Effector memory CD4-positive, alpha-beta T cell (primary cell): ENCODE results near the gene CEP170B.
"Not testable (repeated sequence)": the region's sequence is repeated elsewhere in the genome, so short reads cannot be mapped to it uniquely, and the experiment has no call there.

Source experiments
- DNase-seq, 3 donors: peaks; one replicate each; pipeline ENCODE4 v3.0.0-alpha.2; 2020
- H3K27ac ChIP-seq: 2 replicates; pipeline ENCODE4 v1.7.0; 2013; ENCODE audit warnings: mild to moderate bottlenecking, low read length, moderate library complexity; ENCODE audit not compliant: insufficient read depth, poor library complexity, severe bottlenecking
- H3K27me3 ChIP-seq: replicated peaks from 2 replicates; pipeline ENCODE4 v1.7.0; 2013; ENCODE audit warnings: mild to moderate bottlenecking, low read length; ENCODE audit not compliant: insufficient read depth, control insufficient read depth, poor library complexity, severe bottlenecking
- H3K36me3 ChIP-seq: 2 replicates; pipeline ENCODE4 v1.7.0; 2013; ENCODE audit warnings: mild to moderate bottlenecking, low read length, moderate library complexity; ENCODE audit not compliant: control insufficient read depth, insufficient read depth
- H3K4me1 ChIP-seq: 2 replicates; pipeline ENCODE4 v1.7.0; 2013; ENCODE audit warnings: low read length, mild to moderate bottlenecking; ENCODE audit not compliant: control insufficient read depth, insufficient read depth, poor library complexity, severe bottlenecking
- H3K4me3 ChIP-seq: 2 replicates; pipeline ENCODE4 v1.7.0; 2013; ENCODE audit warnings: low read length, low read depth, mild to moderate bottlenecking; ENCODE audit not compliant: insufficient read depth, poor library complexity, severe bottlenecking
- H3K9me3 ChIP-seq: 2 replicates; pipeline ENCODE4 v1.7.0; 2013; ENCODE audit warnings: mild to moderate bottlenecking, low read length, moderate library complexity; ENCODE audit not compliant: control insufficient read depth

The CEP170B gene

GRCh38 chr14:104899781-104900180 is 34.7 kb downstream of the CEP170B start:
- no peaks in the 10 kb centered on the region for H3K9me3 ChIP-seq
- no peaks in the 10 kb centered on the region for H3K27me3 ChIP-seq
- H3K4me1 ChIP-seq = no peaks in the 10 kb centered on the region
- H3K4me3 ChIP-seq = no peak overlapping the region
- no peak overlapping the region for H3K27ac ChIP-seq
- no peaks in the 10 kb centered on the region for H3K36me3 ChIP-seq
- no peak for DNase-seq

DNA sequence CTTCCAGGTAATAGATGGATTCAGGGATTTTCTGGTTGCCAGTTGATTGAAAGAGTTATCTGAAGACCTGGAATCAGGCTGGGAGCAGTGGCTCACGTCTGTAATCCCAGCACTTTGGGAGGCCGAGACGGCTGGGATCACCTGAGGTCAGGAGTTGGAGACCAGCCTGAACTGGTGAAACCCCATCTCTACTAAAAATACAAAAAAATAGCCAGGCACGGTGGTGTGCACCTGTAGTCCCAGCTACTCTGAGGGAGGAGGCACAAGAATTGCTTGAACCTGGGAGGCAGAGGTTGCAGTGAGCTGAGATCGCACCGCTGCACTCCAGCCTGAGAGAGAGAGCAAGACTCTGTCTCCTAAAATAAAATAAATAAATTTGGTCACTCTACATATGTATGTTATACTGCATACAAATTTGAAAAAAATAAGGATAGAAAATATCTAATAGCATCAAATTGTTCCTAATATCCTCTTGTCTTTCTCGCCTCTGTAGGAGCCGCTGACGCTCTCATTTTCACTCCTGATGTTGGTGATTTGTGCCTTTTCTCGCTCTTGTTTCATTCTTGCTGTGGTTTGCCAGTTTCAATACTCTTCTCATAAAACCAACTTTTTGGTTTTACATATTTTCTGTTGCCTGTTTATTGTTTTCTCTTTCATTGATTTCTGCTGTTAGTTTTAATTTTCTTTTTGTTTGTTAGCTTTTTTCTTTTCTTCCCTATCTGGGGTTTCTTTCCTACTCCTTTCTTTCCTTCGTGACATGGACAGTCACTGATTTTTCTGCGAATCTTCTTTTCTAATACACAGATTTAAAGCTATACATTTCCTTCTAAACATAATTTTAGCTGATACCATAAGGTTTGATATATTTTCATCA is 35.8 kb downstream of the CEP170B start:
- DNase-seq = no peak
- H3K4me1 ChIP-seq = no peaks in the 10 kb centered on the region

DNA sequence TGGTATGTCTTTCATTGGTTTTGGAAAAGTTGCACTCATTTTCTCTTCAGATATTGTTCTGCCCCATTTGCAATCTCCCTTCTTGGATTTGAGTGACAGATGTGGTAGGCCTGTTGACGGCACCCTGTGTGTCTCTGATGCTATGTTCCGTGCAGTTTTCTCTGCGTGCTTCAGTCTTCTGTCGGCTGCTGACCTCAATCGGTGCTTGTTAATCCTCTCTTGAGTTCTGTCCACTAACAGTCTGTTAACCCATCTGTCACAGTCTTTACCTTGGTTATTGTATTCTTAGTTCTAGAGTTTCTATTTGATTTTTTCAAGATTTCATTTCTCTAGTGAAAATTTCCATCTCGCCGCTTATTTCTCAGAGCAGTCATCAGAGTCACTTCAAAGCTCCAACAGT is 38.9 kb downstream of the CEP170B start:
- no peaks in the 10 kb centered on the region for H3K4me1 ChIP-seq
- no peak for DNase-seq
- H3K27ac ChIP-seq = no peak overlapping the region
- H3K4me3 ChIP-seq = no peak overlapping the region
- no peaks in the 10 kb centered on the region for H3K27me3 ChIP-seq
- no peaks in the 10 kb centered on the region for H3K36me3 ChIP-seq
- no peaks in the 10 kb centered on the region for H3K9me3 ChIP-seq

More for the DNA sequence above, 35.8 kb downstream of the CEP170B start:
- Histone ChIP-seq H3K36me3 (no peaks in the 10 kb centered on the region), H3K4me3 (no peak overlapping the region), H3K27me3 (no peaks in the 10 kb centered on the region), H3K9me3 (no peaks in the 10 kb centered on the region), H3K27ac (no peak overlapping the region)

DNA sequence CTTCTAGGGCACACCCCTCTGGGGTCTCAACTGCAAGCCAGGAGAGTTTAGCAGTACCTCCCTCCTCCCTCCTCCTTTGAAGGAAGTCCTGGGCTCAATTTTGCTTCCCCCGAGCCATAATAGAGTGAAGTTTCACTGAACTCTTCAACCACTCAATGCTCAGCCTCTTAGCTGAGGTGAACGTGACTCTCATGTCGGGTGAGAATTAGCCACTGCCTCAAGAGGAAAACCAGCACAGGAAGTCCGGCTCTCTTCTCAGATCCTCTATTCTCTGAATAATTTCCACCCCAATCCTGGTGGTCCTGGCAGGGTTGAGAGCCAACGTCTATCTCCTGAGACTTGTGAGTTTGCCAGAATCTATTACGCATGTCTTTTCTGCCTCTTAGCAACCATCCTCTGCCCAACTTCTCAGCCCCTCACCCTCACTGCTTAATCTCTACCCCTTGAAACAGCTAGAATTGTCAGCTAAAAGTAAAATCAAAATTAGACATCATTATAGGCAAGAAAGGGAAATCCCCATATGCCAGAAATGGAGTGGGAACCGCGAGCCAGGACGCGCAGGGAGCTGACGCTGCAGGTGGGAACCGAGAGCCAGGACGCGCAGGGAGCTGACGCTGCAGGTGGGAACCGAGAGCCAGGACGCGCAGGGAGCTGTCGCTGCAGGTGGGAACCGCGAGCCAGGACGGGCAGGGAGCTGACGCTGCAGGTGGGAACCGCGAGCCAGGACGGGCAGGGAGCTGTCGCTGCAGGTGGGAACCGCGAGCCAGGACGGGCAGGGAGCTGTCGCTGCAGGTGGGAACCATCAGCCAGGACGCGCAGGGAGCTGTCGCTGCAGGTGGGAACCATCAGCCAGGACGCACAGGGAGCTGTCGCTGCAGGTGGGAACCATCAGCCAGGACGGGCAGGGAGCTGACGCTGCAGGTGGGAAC is 39.8 kb downstream of the CEP170B start:
- DNase-seq, H3K9me3 ChIP-seq, H3K27me3 ChIP-seq, H3K36me3 ChIP-seq, H3K4me3 ChIP-seq, H3K4me1 ChIP-seq, H3K27ac ChIP-seq: not testable (repeated sequence)

DNA sequence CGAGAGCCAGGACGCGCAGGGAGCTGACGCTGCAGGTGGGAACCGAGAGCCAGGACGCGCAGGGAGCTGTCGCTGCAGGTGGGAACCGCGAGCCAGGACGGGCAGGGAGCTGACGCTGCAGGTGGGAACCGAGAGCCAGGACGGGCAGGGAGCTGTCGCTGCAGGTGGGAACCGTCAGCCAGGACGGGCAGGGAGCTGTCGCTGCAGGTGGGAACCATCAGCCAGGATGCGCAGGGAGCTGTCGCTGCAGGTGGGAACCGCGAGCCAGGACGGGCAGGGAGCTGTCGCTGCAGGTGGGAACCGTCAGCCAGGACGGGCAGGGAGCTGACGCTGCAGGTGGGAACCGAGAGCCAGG is 40.5 kb downstream of the CEP170B start:
- H3K9me3 ChIP-seq, H3K27ac ChIP-seq, DNase-seq, H3K36me3 ChIP-seq, H3K4me3 ChIP-seq, H3K4me1 ChIP-seq, H3K27me3 ChIP-seq: not testable (repeated sequence)

DNA sequence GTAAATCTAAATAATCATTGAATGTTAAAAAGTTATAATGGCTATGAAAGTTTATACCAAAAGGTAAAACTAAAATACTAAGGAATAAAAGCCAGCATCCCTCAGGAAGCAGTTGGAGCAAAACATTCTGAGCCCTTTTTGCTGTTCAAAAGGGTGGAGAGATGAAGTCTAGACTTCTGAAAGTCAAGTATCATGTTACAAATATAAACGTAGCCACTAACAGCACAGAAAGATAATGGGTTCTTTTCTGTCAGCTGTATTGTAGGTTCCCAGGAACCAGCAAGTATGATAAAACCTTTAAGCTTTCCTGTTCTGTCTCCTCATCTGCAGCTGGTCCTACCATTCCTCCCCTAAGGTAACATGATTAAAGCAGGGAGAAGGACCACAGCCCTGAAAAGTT is 43.2 kb downstream of the CEP170B start:
- H3K27me3 ChIP-seq = no peaks in the 10 kb centered on the region
- no peak overlapping the region for H3K27ac ChIP-seq

GRCh38 chr14:104912053-104912452 is 47.0 kb downstream of the CEP170B start:
- H3K27me3 ChIP-seq = peaks cover 3% of the 10 kb centered on the region
- peaks cover 5% of the 10 kb centered on the region for H3K9me3 ChIP-seq

More for the DNA sequence above, 43.2 kb downstream of the CEP170B start:
- peaks cover 5% of the 10 kb centered on the region for H3K9me3 ChIP-seq
- no peaks in the 10 kb centered on the region for H3K36me3 ChIP-seq
- H3K4me3 ChIP-seq = no peak overlapping the region
- no peak for DNase-seq
- no peaks in the 10 kb centered on the region for H3K4me1 ChIP-seq

GRCh38 chr14:104913435-104913834 is 48.4 kb downstream of the CEP170B start:
- Histone ChIP-seq H3K27ac (no peak overlapping the region), H3K27me3 (peaks cover 5% of the 10 kb centered on the region), H3K9me3 (peaks cover 5% of the 10 kb centered on the region), H3K4me1 (no peaks in the 10 kb centered on the region), H3K36me3 (no peaks in the 10 kb centered on the region), H3K4me3 (no peak overlapping the region)
- no peak for DNase-seq

More at GRCh38 chr14:104912053-104912452, 47.0 kb downstream of the CEP170B start:
- no peak overlapping the region for H3K27ac ChIP-seq
- H3K36me3 ChIP-seq = no peaks in the 10 kb centered on the region
- H3K4me3 ChIP-seq = no peak overlapping the region
- H3K4me1 ChIP-seq = no peaks in the 10 kb centered on the region
- no peak for DNase-seq

DNA sequence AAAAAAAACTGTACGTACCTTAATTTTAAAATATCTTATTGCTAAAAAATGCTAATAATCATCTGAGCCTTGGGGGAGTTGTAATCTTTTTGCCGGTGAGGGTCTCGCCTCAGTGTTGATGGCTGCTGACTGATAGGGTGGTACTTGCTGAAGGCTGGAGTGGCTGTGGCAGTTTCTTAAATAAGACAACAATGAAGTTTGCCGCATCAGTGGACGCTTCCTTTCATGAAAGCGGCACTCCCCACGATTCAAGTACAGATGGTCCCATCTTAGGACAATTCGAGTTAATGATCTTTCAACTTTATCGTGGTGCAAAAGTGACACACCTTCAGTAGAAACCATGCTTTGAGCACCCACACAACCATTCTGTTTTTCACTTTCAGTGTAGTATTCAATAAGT is 52.0 kb downstream of the CEP170B start:
- H3K27me3 ChIP-seq = peaks cover 5% of the 10 kb centered on the region
- DNase-seq = no peak
- H3K4me1 ChIP-seq = no peaks in the 10 kb centered on the region
- H3K36me3 ChIP-seq = no peaks in the 10 kb centered on the region
- H3K9me3 ChIP-seq = peaks cover 3% of the 10 kb centered on the region
- no peak overlapping the region for H3K4me3 ChIP-seq
- no peak overlapping the region for H3K27ac ChIP-seq

GRCh38 chr14:104917993-104918392 is 52.9 kb downstream of the CEP170B start:
- Histone ChIP-seq H3K36me3 (no peaks in the 10 kb centered on the region), H3K9me3 (no peaks in the 10 kb centered on the region)
- no peak for DNase-seq

More at GRCh38 chr14:104917993-104918392, 52.9 kb downstream of the CEP170B start:
- Histone ChIP-seq H3K4me3 (no peak overlapping the region), H3K27ac (no peak overlapping the region), H3K4me1 (no peaks in the 10 kb centered on the region), H3K27me3 (peaks cover 5% of the 10 kb centered on the region)
